H9 (cell line): ENCODE data around the gene OCSTAMP. TPM values are rescaled to one million over a fixed set of nuclear protein-coding genes. Genes with fewer than 3 reads are reported as not detected.

Source experiments
- DNase-seq: peaks from one replicate; pipeline ENCODE4 v3.0.0-alpha.2; 2017
- H2AFZ ChIP-seq: one replicate; pipeline ENCODE4 v1.6.1; 2013; ENCODE audit warnings: mild to moderate bottlenecking, low read length, control low read depth, moderate library complexity
- H2AK5ac ChIP-seq: 2 replicates; pipeline ENCODE4 v1.6.1; 2013; ENCODE audit warnings: low read length, control low read depth, mixed read lengths; ENCODE audit not compliant: insufficient read length
- H2BK120ac ChIP-seq: one replicate; pipeline ENCODE4 v1.6.1; 2013; ENCODE audit warnings: low read depth, mild to moderate bottlenecking, low read length, control low read depth, inconsistent platforms; ENCODE audit not compliant: poor library complexity, severe bottlenecking
- H2BK12ac ChIP-seq: 2 replicates; pipeline ENCODE4 v1.6.1; 2013; ENCODE audit warnings: low read length, control low read depth, mixed read lengths, low read depth; ENCODE audit not compliant: insufficient read length
- H2BK15ac ChIP-seq: 2 replicates; pipeline ENCODE4 v1.6.1; 2013; ENCODE audit warnings: low read depth, low read length, control low read depth
- H2BK20ac ChIP-seq: one replicate; pipeline ENCODE4 v1.6.1; 2013; ENCODE audit warnings: low read depth, mild to moderate bottlenecking, low read length, control low read depth, inconsistent platforms; ENCODE audit not compliant: poor library complexity, severe bottlenecking
- H2BK5ac ChIP-seq: 2 replicates; pipeline ENCODE4 v1.6.1; 2013; ENCODE audit warnings: low read length, control low read depth, mixed read lengths; ENCODE audit not compliant: insufficient read length
- H3K14ac ChIP-seq: 2 replicates; pipeline ENCODE4 v1.6.1; 2013; ENCODE audit warnings: low read length, control low read depth; ENCODE audit not compliant: insufficient read depth
- H3K18ac ChIP-seq: 2 replicates; pipeline ENCODE4 v1.6.1; 2013; ENCODE audit warnings: low read depth, mild to moderate bottlenecking, mixed read lengths, low read length, control low read depth; ENCODE audit not compliant: insufficient read length
- H3K23ac ChIP-seq: 2 replicates; pipeline ENCODE4 v1.6.1; 2013; ENCODE audit warnings: low read length, control low read depth, mixed read lengths, low read depth; ENCODE audit not compliant: insufficient read length
- H3K23me2 ChIP-seq: 2 replicates; pipeline ENCODE4 v1.6.1; 2013; ENCODE audit warnings: low read depth, mild to moderate bottlenecking, mixed read lengths, low read length, control low read depth; ENCODE audit not compliant: insufficient read length, poor library complexity, severe bottlenecking
- H3K27ac ChIP-seq: 2 replicates; pipeline ENCODE4 v1.5.1; 2013; ENCODE audit warnings: low read length, control low read depth, mixed read lengths, low read depth; ENCODE audit not compliant: insufficient read length
- H3K27me3 ChIP-seq: 2 replicates; pipeline ENCODE4 v1.6.1; 2013; ENCODE audit warnings: low read length, control low read depth, inconsistent platforms; ENCODE audit not compliant: insufficient read depth
- H3K4ac ChIP-seq: 2 replicates; pipeline ENCODE4 v1.6.1; 2013; ENCODE audit warnings: low read depth, mild to moderate bottlenecking, control low read depth, inconsistent platforms, low read length, moderate library complexity
- H3K4me1 ChIP-seq: 2 replicates; pipeline ENCODE4 v1.6.1; 2013; ENCODE audit warnings: low read length, control low read depth, inconsistent platforms; ENCODE audit not compliant: insufficient read depth
- H3K4me2 ChIP-seq: 2 replicates; pipeline ENCODE4 v1.6.1; 2013; ENCODE audit warnings: low read length, control low read depth, mixed read lengths; ENCODE audit not compliant: insufficient read length, insufficient read depth
- H3K56ac ChIP-seq: 2 replicates; pipeline ENCODE4 v1.6.1; 2013; ENCODE audit warnings: low read depth, mild to moderate bottlenecking, mixed read lengths, low read length, control low read depth; ENCODE audit not compliant: insufficient read length
- H3K79me1 ChIP-seq: 2 replicates; pipeline ENCODE4 v1.6.1; 2013; ENCODE audit warnings: low read depth, mild to moderate bottlenecking, moderate library complexity, low read length, control low read depth, inconsistent platforms; ENCODE audit not compliant: insufficient read depth, poor library complexity, severe bottlenecking
- H3K79me2 ChIP-seq: 2 replicates; pipeline ENCODE4 v1.6.1; 2013; ENCODE audit warnings: low read length, control low read depth, inconsistent platforms; ENCODE audit not compliant: insufficient read depth
- H3K9ac ChIP-seq: 2 replicates; pipeline ENCODE4 v1.6.1; 2013; ENCODE audit warnings: low read length, control low read depth, mixed read lengths; ENCODE audit not compliant: insufficient read length; ENCODE audit errors: extremely low read depth
- H3K9me3 ChIP-seq: one replicate; pipeline ENCODE4 v1.6.1; 2013; ENCODE audit warnings: low read depth, low read length, inconsistent platforms; ENCODE audit not compliant: control insufficient read depth
- H3T11ph ChIP-seq: one replicate; pipeline ENCODE4 v1.6.1; 2013; ENCODE audit warnings: mild to moderate bottlenecking, low read length, control low read depth, inconsistent platforms
- H4K20me1 ChIP-seq: one replicate; pipeline ENCODE4 v1.6.1; 2013; ENCODE audit not compliant: control insufficient read depth, insufficient read length, insufficient read depth
- H4K5ac ChIP-seq: 2 replicates; pipeline ENCODE4 v1.6.1; 2013; ENCODE audit warnings: low read depth, mild to moderate bottlenecking, mixed read lengths, low read length, control low read depth; ENCODE audit not compliant: insufficient read length
- H4K8ac ChIP-seq: replicated peaks from 2 replicates; pipeline ENCODE4 v1.6.1; 2013; ENCODE audit warnings: low read length, control low read depth, mixed read lengths, low read depth; ENCODE audit not compliant: insufficient read length
- H4K91ac ChIP-seq: 2 replicates; pipeline ENCODE4 v1.6.1; 2013; ENCODE audit warnings: low read depth, mild to moderate bottlenecking, moderate library complexity, mixed read lengths, low read length, control low read depth; ENCODE audit not compliant: insufficient read length
- H3K27ac Mint-ChIP-seq, 3 experiments: 2 replicates in 2 of 3; 3 replicates in 1 of 3; pipeline ENCODE4 v1.8.0; 2020 to 2021; ENCODE audit warnings: mixed read lengths in 3 of 3, mild to moderate bottlenecking in 1 of 3, moderate library complexity in 1 of 3
- H3K27me3 Mint-ChIP-seq: 2 replicates; pipeline ENCODE4 v1.8.0; 2021; ENCODE audit warnings: low read depth, mild to moderate bottlenecking, moderate library complexity, mixed read lengths
- H3K36me3 Mint-ChIP-seq, 3 experiments: 2 replicates in 2 of 3; 3 replicates in 1 of 3; pipeline ENCODE4 v1.8.0; 2020 to 2021; ENCODE audit warnings: low read depth in 3 of 3, mixed read lengths in 3 of 3; ENCODE audit not compliant: insufficient read depth in 1 of 3
- H3K4me1 Mint-ChIP-seq, 2 experiments: 2 replicates each; pipeline ENCODE4 v1.8.0; 2020; ENCODE audit warnings: mixed read lengths in 2 of 2
- H3K4me3 Mint-ChIP-seq, 2 experiments: 2 replicates in 1 of 2; 3 replicates in 1 of 2; pipeline ENCODE4 v1.8.0; 2020 to 2021; ENCODE audit warnings: mild to moderate bottlenecking in 2 of 2, mixed read lengths in 2 of 2, moderate library complexity in 1 of 2
- H3K9me3 Mint-ChIP-seq, 2 experiments: 2 replicates in 1 of 2; 3 replicates in 1 of 2; pipeline ENCODE4 v1.8.0; 2020; ENCODE audit warnings: mild to moderate bottlenecking in 2 of 2, mixed read lengths in 2 of 2, moderate library complexity in 1 of 2
- WGBS: extraction: QIAGEN DNeasy Blood & Tissue Kit; methylation state at CpG from one replicate; pipeline ENCODE4 v1.1.7; 2013; ENCODE audit warnings: missing lambda C conversion rate, low lambda C conversion rate, mixed read lengths; ENCODE audit not compliant: insufficient read length; ENCODE audit errors: extremely low coverage; 5-methylcytosine and 5-hydroxymethylcytosine counted together
- total RNA-seq: library from RNA; stranded (reverse); gene quantifications from 2 replicates; pipeline ENCODE4 v1.2.1, GENCODE V29; 2021
- TF ChIP-seq, protein P1 (sequence below): fragments of 200-600 bp; sonication (generic); conservative IDR thresholded peaks from 3 replicates; pipeline ENCODE4 v1.8.0; 2021; ENCODE audit warnings: antibody characterized with exemption, mild to moderate bottlenecking

The OCSTAMP gene
- total RNA-seq, 1 experiment from 2014 or later, result not detected

DNA sequence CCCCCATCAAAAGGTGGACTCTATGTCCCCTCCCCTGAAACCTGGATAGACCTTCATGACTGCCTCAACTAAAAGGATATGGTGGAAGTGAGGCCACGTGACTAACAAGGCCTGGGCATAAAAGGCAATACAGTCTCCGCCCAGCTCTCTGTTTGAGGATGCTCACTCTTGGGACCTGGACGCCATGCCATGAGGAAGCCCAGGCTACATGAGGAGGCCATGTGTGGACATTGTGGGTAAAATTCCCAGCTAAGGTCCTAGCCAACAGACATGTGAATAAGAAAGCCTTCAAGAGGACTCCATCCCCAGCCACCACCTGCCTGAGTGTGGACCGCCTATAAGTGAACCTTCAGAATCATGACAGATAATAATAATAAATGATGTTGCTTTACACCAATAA, 29.9 kb downstream of the OCSTAMP start:
- H3K4me1 ChIP-seq, result no peaks in the 10 kb centered on the region
- H3T11ph ChIP-seq, result no peak overlapping the region
- no peak overlapping the region for H2BK12ac ChIP-seq
- Mint-ChIP-seq H3K4me1 (peaks cover 0 to 6% of the 10 kb centered on the region in 2 experiments; a peak in 3 of 4 replicates), H3K36me3 (no peaks in the 10 kb centered on the region; a peak in 1 of 7 replicates), H3K4me3 (no peak overlapping the region), H3K27me3 (peaks cover 30% of the 10 kb centered on the region), H3K9me3 (peaks cover 0 to 5% of the 10 kb centered on the region in 2 experiments; a peak in 2 of 5 replicates), H3K27ac (no peak overlapping the region)
- H3K23me2 ChIP-seq, result no peaks in the 10 kb centered on the region
- no peak overlapping the region for H2BK5ac ChIP-seq
- no peak overlapping the region for H2BK15ac ChIP-seq
- no peak overlapping the region for H2BK120ac ChIP-seq
- H3K56ac ChIP-seq, result no peak overlapping the region
- H3K4me2 ChIP-seq, result no peak overlapping the region
- no peaks in the 10 kb centered on the region for H3K79me2 ChIP-seq
- H4K5ac ChIP-seq, result no peak overlapping the region
- H3K27ac ChIP-seq, result no peak overlapping the region
- H2BK20ac ChIP-seq, result no peak overlapping the region
- H4K20me1 ChIP-seq, result no peaks in the 10 kb centered on the region
- H3K9ac ChIP-seq, result no peak overlapping the region
- TF ChIP-seq, protein P1, sequence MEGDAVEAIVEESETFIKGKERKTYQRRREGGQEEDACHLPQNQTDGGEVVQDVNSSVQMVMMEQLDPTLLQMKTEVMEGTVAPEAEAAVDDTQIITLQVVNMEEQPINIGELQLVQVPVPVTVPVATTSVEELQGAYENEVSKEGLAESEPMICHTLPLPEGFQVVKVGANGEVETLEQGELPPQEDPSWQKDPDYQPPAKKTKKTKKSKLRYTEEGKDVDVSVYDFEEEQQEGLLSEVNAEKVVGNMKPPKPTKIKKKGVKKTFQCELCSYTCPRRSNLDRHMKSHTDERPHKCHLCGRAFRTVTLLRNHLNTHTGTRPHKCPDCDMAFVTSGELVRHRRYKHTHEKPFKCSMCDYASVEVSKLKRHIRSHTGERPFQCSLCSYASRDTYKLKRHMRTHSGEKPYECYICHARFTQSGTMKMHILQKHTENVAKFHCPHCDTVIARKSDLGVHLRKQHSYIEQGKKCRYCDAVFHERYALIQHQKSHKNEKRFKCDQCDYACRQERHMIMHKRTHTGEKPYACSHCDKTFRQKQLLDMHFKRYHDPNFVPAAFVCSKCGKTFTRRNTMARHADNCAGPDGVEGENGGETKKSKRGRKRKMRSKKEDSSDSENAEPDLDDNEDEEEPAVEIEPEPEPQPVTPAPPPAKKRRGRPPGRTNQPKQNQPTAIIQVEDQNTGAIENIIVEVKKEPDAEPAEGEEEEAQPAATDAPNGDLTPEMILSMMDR, result no peak
- WGBS, result no CpG with 5 or more reads among the region's 4 CpGs
- H3K18ac ChIP-seq, result no peak overlapping the region
- no peak for DNase-seq
- H3K14ac ChIP-seq, result no peak overlapping the region
- no peaks in the 10 kb centered on the region for H3K79me1 ChIP-seq
- no peak overlapping the region for H2AFZ ChIP-seq
- no peak overlapping the region for H4K91ac ChIP-seq
- no peak overlapping the region for H3K23ac ChIP-seq
- no peaks in the 10 kb centered on the region for H3K9me3 ChIP-seq
- H3K4ac ChIP-seq, result no peak overlapping the region
- no peak overlapping the region for H4K8ac ChIP-seq
- no peak overlapping the region for H2AK5ac ChIP-seq
- no peaks in the 10 kb centered on the region for H3K27me3 ChIP-seq
